ENCODE measurements around the gene SAP30.

The SAP30 gene, protein sequence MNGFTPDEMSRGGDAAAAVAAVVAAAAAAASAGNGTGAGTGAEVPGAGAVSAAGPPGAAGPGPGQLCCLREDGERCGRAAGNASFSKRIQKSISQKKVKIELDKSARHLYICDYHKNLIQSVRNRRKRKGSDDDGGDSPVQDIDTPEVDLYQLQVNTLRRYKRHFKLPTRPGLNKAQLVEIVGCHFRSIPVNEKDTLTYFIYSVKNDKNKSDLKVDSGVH

DNA sequence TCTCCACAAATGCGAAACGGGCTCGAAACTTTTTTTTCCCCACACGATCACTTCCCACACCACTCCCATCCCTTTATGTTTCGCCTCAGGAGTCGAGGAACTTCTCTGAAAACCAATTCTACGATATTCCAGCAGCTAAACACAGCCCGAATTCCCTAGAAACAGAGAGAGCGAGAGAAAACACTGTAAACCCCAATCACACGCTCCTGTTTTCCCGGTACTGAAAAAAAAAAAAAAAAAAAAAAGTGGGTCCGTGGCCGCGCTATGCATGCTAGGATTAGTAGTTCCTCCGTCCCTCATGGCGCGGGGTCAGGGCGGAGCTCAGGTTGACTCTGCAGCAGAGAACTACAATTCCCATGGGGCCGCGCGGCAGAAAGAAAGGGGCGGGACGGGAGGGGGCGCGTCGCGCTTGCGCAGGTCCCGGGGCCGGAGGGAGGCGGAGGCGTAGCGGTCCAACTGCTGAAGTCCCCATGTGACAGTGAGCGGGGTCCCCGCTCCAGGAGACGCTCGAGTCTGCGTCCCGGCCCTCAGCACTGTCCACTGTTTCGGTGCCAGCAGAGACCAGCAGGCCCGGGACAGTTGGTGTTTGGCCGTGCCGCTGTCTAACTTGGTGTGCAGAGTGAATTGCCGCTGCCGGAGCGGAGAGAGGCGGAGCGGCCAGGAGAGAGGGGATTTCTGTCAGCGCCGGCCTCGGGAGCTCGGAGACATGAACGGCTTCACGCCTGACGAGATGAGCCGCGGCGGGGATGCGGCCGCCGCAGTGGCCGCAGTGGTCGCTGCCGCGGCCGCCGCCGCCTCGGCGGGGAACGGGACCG, at the start of gene SAP30:
Gene SAP30 (plus strand): TSS at position 478 of the 815 bp plus-strand sequence. CDS start 229 bp downstream, at position 707.
- Histone ChIP-seq H3K4me1 (ENCODE audit: control insufficient read depth in 2 of 2, insufficient read depth in 2 of 2, low read length in 2 of 2) (peaks cover 6 to 7% of the 10 kb centered on the region in 2 donors), H3K27me3 (ENCODE audit: control insufficient read depth in 2 of 2, insufficient read depth in 2 of 2, low read length in 2 of 2) (no peaks in the 10 kb centered on the region), H3K36me3 (ENCODE audit: control insufficient read depth in 2 of 2, insufficient read depth in 2 of 2, low read length in 2 of 2) (no peaks in the 10 kb centered on the region), H3K9ac (ENCODE audit: low read depth in 1 of 2, low read length in 2 of 2) (peak within 1 kb of the TSS; percentile 87 to 96), H3K4me3 (ENCODE audit: low read length in 2 of 2) (peak within 1 kb of the TSS; percentile 96 to 99), H3K27ac (ENCODE audit: low read depth in 2 of 2, low read length in 2 of 2) (peak within 1 kb of the TSS; percentile 97 to 98), H3K9me3 (ENCODE audit: control insufficient read depth in 2 of 2, low read length in 2 of 2) (no peaks in the 10 kb centered on the region)

DNA sequence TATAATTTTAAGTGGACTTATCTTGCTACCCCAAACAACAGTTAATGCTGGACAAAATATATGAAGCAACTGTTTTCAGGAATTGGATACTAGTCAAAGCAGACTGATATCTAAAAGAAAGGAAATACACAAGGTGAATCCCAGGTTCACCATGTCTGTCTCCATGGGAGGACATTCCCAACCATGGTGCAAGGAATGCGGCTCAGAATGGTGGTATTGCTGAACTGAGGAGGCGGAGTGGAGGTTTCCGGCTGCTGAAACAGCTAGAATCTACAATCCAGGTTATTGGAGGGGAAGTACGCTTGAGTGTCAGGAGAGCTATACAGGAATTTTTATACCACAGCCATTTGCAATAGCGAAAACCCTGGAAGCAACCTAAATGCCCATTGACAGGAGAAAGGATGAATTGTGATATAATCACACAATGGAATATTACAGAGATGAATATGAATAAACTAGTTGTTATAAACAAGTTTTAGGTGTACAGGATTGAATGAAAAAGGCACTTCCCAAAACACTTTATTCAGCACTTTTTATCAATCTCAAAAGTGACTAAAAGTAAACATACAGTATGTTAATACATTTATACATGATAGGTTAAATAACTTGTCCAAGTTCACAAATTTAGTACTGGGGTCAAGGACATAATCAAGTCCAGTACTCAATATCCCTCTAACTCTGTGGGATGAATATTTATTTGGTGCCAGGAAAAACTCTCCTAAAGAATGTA, 45.6 kb upstream of the SAP30 start:
- Histone ChIP-seq H3K9me3 (ENCODE audit: control insufficient read depth in 2 of 2, low read length in 2 of 2) (no peaks in the 10 kb centered on the region), H3K27me3 (ENCODE audit: control insufficient read depth in 2 of 2, insufficient read depth in 2 of 2, low read length in 2 of 2) (no peaks in the 10 kb centered on the region), H3K4me3 (ENCODE audit: low read length in 2 of 2) (no peak overlapping the region), H3K9ac (ENCODE audit: low read depth in 1 of 2, low read length in 2 of 2) (no peak overlapping the region), H3K36me3 (ENCODE audit: control insufficient read depth in 2 of 2, insufficient read depth in 2 of 2, low read length in 2 of 2) (peaks cover 26 to 28% of the 10 kb centered on the region in 2 donors), H3K4me1 (ENCODE audit: control insufficient read depth in 2 of 2, insufficient read depth in 2 of 2, low read length in 2 of 2) (no peaks in the 10 kb centered on the region), H3K27ac (ENCODE audit: low read depth in 2 of 2, low read length in 2 of 2) (no peak overlapping the region)

DNA sequence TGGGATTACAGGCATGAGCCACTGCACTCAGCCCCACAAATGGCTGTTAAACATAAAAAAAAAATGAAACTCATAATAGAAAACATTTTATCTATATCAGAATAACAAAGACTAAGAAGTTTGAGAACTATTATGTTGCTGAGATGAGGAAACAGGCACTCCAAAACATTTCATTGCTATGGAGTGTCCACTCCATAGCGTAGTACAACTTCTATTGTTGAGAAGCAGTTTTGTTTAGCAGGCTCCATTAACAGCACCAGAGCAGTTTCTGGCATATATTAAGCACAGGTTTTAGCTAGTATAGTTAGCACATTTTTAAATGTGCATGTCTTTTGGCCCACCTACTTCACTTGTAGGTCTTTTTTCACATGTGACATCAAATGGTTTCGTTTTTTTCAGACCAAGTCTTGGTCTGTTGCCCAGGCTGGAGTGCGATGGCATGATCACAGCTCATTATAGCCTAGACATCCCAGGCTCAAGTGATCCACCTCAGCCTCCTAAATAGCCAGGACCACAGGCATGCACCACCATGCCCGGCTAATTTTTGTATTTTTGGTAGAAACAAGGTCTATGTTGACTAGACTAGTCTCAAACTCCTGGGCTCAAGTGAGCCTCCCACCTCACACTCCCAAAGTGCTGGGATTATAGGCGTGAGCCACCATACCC, 42.4 kb upstream of the SAP30 start:
- H3K4me1 ChIP-seq (ENCODE audit: control insufficient read depth in 2 of 2, insufficient read depth in 2 of 2, low read length in 2 of 2), result peaks cover 6 to 15% of the 10 kb centered on the region in 2 donors
- no peak overlapping the region for H3K9ac ChIP-seq (ENCODE audit: low read depth in 1 of 2, low read length in 2 of 2)
- no peaks in the 10 kb centered on the region for H3K9me3 ChIP-seq (ENCODE audit: control insufficient read depth in 2 of 2, low read length in 2 of 2)
- peaks cover 16 to 17% of the 10 kb centered on the region in 2 donors for H3K36me3 ChIP-seq (ENCODE audit: control insufficient read depth in 2 of 2, insufficient read depth in 2 of 2, low read length in 2 of 2)
- H3K4me3 ChIP-seq (ENCODE audit: low read length in 2 of 2), result no peak overlapping the region
- H3K27ac ChIP-seq (ENCODE audit: low read depth in 2 of 2, low read length in 2 of 2), result no peak overlapping the region
- no peaks in the 10 kb centered on the region for H3K27me3 ChIP-seq (ENCODE audit: control insufficient read depth in 2 of 2, insufficient read depth in 2 of 2, low read length in 2 of 2)

- no peak overlapping the region for H3K9ac ChIP-seq (ENCODE audit: low read depth in 1 of 2, low read length in 2 of 2)
- H3K27me3 ChIP-seq (ENCODE audit: control insufficient read depth in 2 of 2, insufficient read depth in 2 of 2, low read length in 2 of 2), result no peaks in the 10 kb centered on the region
- H3K4me3 ChIP-seq (ENCODE audit: low read length in 2 of 2), result no peak overlapping the region
- H3K4me1 ChIP-seq (ENCODE audit: control insufficient read depth in 2 of 2, insufficient read depth in 2 of 2, low read length in 2 of 2), result peaks cover 9 to 15% of the 10 kb centered on the region in 2 donors
- H3K36me3 ChIP-seq (ENCODE audit: control insufficient read depth in 2 of 2, insufficient read depth in 2 of 2, low read length in 2 of 2), result peaks cover 12 to 13% of the 10 kb centered on the region in 2 donors
- H3K9me3 ChIP-seq (ENCODE audit: control insufficient read depth in 2 of 2, low read length in 2 of 2), result no peaks in the 10 kb centered on the region
- H3K27ac ChIP-seq (ENCODE audit: low read depth in 2 of 2, low read length in 2 of 2), result no peak overlapping the region
These were observed 40.2 kb upstream of the SAP30 start for GRCh38 chr4:173330590-173330989.

DNA sequence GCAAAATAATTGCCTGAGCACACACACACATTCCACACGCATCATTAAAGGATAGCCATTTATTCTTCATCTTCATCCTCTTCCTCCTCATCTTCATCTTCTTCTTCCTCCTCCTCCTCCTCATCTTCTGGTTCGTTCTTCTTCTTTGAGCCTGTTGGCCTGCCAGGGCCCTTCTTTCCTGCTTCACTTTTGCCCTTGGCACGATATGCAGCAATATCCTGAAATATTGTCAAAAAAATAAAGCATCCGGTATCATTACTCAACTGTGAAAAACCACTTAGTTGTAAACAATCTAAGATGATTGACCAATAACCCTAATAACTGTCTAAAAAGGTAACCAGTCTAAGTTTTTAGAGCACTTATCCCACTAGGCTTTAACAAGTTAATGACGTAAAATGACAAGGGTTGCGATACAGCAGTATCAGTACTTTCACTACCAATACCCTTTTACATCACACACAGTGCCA, 38.7 kb upstream of the SAP30 start:
- Histone ChIP-seq H3K4me3 (ENCODE audit: low read length in 2 of 2) (peak overlapping the region; percentile 91 to 99), H3K27ac (ENCODE audit: low read depth in 2 of 2, low read length in 2 of 2) (peak overlapping the region in 1 of 2 donors; percentile 3), H3K36me3 (ENCODE audit: control insufficient read depth in 2 of 2, insufficient read depth in 2 of 2, low read length in 2 of 2) (peaks cover 12 to 13% of the 10 kb centered on the region in 2 donors), H3K9ac (ENCODE audit: low read depth in 1 of 2, low read length in 2 of 2) (peak overlapping the region in 1 of 2 donors; percentile 100), H3K9me3 (ENCODE audit: control insufficient read depth in 2 of 2, low read length in 2 of 2) (no peaks in the 10 kb centered on the region), H3K27me3 (ENCODE audit: control insufficient read depth in 2 of 2, insufficient read depth in 2 of 2, low read length in 2 of 2) (no peaks in the 10 kb centered on the region), H3K4me1 (ENCODE audit: control insufficient read depth in 2 of 2, insufficient read depth in 2 of 2, low read length in 2 of 2) (peaks cover 9 to 15% of the 10 kb centered on the region in 2 donors)

- peaks cover 12 to 13% of the 10 kb centered on the region in 2 donors for H3K36me3 ChIP-seq (ENCODE audit: control insufficient read depth in 2 of 2, insufficient read depth in 2 of 2, low read length in 2 of 2)
- H3K27ac ChIP-seq (ENCODE audit: low read depth in 2 of 2, low read length in 2 of 2), result peak overlapping the region; percentile 99 to 100
- peak overlapping the region; percentile 61 to 100 for H3K9ac ChIP-seq (ENCODE audit: low read depth in 1 of 2, low read length in 2 of 2)
- H3K27me3 ChIP-seq (ENCODE audit: control insufficient read depth in 2 of 2, insufficient read depth in 2 of 2, low read length in 2 of 2), result no peaks in the 10 kb centered on the region
- no peaks in the 10 kb centered on the region for H3K9me3 ChIP-seq (ENCODE audit: control insufficient read depth in 2 of 2, low read length in 2 of 2)
- H3K4me1 ChIP-seq (ENCODE audit: control insufficient read depth in 2 of 2, insufficient read depth in 2 of 2, low read length in 2 of 2), result peaks cover 9 to 15% of the 10 kb centered on the region in 2 donors
- H3K4me3 ChIP-seq (ENCODE audit: low read length in 2 of 2), result peak overlapping the region; percentile 91 to 99
These were observed 37.6 kb upstream of the SAP30 start for GRCh38 chr4:173332963-173333657.

DNA sequence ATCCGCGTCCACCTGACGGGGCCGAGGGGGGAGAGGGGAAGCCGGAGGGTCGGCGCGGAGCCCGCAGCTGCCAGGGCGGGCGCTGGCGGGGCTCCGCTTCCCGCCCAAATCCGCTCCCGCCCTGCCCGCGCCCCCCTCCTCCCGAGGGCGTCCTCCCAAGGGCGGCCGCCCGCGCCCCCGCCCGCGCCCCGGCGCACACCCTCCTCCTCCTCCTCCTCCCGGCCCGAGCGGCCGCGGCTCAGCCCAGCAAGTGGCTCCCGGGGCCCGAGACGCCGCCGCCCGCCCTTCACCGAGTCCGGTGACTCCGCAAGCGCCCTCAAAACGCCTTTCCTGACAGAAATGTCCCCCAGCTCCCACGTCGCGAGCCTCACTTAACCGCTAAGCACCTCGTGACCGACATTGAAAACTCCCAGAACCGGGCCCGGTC, 37.1 kb upstream of the SAP30 start:
- peaks cover 8 to 12% of the 10 kb centered on the region in 2 donors for H3K36me3 ChIP-seq (ENCODE audit: control insufficient read depth in 2 of 2, insufficient read depth in 2 of 2, low read length in 2 of 2)
- peaks cover 9 to 15% of the 10 kb centered on the region in 2 donors for H3K4me1 ChIP-seq (ENCODE audit: control insufficient read depth in 2 of 2, insufficient read depth in 2 of 2, low read length in 2 of 2)
- no peaks in the 10 kb centered on the region for H3K9me3 ChIP-seq (ENCODE audit: control insufficient read depth in 2 of 2, low read length in 2 of 2)
- peak overlapping the region; percentile 99 to 100 for H3K27ac ChIP-seq (ENCODE audit: low read depth in 2 of 2, low read length in 2 of 2)
- no peaks in the 10 kb centered on the region for H3K27me3 ChIP-seq (ENCODE audit: control insufficient read depth in 2 of 2, insufficient read depth in 2 of 2, low read length in 2 of 2)
- H3K9ac ChIP-seq (ENCODE audit: low read depth in 1 of 2, low read length in 2 of 2), result peak overlapping the region; percentile 98 to 100
- peak overlapping the region; percentile 95 to 99 for H3K4me3 ChIP-seq (ENCODE audit: low read length in 2 of 2)

DNA sequence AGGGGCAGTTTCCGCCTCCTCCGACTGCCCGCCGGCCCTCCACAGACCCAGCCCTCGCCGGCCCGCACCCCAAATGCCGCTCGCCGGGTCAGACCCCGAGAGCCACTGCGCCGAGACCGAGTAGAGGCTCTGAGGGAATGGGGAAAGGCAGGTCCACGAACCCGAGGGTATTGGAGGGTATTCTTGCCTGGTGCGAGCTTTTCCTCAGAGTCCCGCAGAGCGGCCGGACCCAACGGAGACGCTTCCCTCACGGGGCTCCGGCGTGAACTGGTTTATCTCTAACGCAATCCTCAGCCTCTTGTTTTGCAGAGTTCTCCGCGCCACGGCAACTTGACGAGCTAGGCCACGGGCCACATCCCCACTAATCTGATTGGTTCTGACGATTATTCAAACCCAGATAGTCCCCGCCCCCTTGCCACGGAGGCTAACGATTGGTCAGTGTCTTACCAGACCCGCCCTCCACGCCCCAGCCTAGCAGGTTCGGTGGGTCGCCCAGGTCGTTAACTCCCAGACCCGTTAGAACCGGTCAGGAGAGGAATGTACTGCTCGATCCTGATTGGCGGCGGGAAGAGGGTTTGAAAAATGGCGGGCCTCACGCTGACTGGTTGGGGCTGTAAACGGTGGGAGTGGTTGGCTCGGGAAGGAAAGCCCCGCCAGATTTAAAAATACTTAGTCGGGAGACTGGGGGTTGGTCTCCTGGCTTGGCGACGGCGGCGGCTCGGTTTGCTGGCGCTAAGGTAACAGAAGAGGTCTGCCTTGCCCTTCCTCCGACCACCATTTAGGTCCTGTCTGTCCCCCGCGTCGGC, 36.5 kb upstream of the SAP30 start, which contains the start of gene HMGB2:
Gene HMGB2 (minus strand): TSS at position 274 of the 806 bp plus-strand sequence. CDS start 709 bp downstream, outside the sequence.
- peak within 1 kb of the TSS; percentile 99 to 100 for H3K27ac ChIP-seq (ENCODE audit: low read depth in 2 of 2, low read length in 2 of 2)
- no peaks in the 10 kb centered on the region for H3K9me3 ChIP-seq (ENCODE audit: control insufficient read depth in 2 of 2, low read length in 2 of 2)
- peak within 1 kb of the TSS; percentile 95 to 99 for H3K4me3 ChIP-seq (ENCODE audit: low read length in 2 of 2)
- peak within 1 kb of the TSS; percentile 98 to 100 for H3K9ac ChIP-seq (ENCODE audit: low read depth in 1 of 2, low read length in 2 of 2)
- H3K4me1 ChIP-seq (ENCODE audit: control insufficient read depth in 2 of 2, insufficient read depth in 2 of 2, low read length in 2 of 2), result peaks cover 9 to 15% of the 10 kb centered on the region in 2 donors
- peaks cover 8 to 10% of the 10 kb centered on the region in 2 donors for H3K36me3 ChIP-seq (ENCODE audit: control insufficient read depth in 2 of 2, insufficient read depth in 2 of 2, low read length in 2 of 2)
- H3K27me3 ChIP-seq (ENCODE audit: control insufficient read depth in 2 of 2, insufficient read depth in 2 of 2, low read length in 2 of 2), result no peaks in the 10 kb centered on the region
